Astrocyte of the cerebellum (primary cell): ENCODE measurements around the gene SPI1.
A peak's percentile ranks its signal among the peaks of the same experiment; 100 is the strongest.

Experiments used
- DNase-seq: peaks from one replicate; pipeline ENCODE4 v3.0.0-alpha.2; 2011; ENCODE audit warnings: low read depth
- H3K4me3 ChIP-seq: 2 replicates; pipeline ENCODE4 v1.5.1; 2011; ENCODE audit warnings: mild to moderate bottlenecking, low read depth, low read length, moderate library complexity
- CTCF ChIP-seq: IDR thresholded peaks from 2 replicates; pipeline ENCODE4 v1.5.1; 2012; ENCODE audit warnings: low read length, low read depth, moderate library complexity, mild to moderate bottlenecking; ENCODE audit errors: missing control alignments
- in situ Hi-C: cut with HindIII; loops from 2 replicates; pipeline ENCODE4 v1.10.0; 2017; ENCODE audit warnings: low sequenced_read_pairs

Gene SPI1

GRCh38 chr11:47350315-47350714 is 28.0 kb downstream of the SPI1 start:
- no peak overlapping the region for H3K4me3 ChIP-seq
- no peak for DNase-seq
- in situ Hi-C loops: no loop called here
- no peak for TF ChIP-seq CTCF

DNA sequence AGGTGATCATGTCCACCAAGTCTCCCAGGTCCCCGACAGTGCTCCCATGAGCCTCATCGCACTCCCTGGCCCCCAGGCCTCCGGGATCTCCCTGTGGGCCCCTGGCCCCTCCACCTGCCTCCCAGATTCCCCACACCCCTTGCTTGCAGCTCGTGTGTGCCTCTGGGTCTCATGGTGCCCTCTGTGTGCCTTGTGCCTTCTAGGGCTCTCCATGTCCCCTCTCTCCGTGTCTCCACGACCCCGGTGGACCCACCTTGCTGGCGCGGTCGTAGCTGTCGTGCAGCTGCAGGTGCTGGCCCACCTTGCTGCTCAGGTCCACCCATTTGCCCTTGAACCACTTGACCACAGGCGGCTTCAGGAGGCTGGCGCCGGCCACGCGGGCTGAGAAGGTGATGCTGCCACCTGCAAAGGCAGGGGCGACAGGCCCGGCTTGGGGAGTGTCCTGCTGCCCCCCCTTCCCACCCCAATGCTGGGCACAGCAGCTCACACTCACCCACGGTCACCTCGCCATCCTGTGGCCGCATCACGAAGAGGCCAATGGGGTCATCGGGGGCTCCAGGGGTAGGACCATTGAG is 28.7 kb downstream of the SPI1 start:
- no peak for TF ChIP-seq CTCF

GRCh38 chr11:47348859-47349258 is 29.5 kb downstream of the SPI1 start:
- TF ChIP-seq CTCF: peak; percentile 35
- DNase-seq: no peak
- in situ Hi-C loops: no loop called here
- no peak overlapping the region for H3K4me3 ChIP-seq

More for the DNA sequence above, 28.7 kb downstream of the SPI1 start:
- no peak overlapping the region for H3K4me3 ChIP-seq
- in situ Hi-C loops: no loop called here
- no peak for DNase-seq

DNA sequence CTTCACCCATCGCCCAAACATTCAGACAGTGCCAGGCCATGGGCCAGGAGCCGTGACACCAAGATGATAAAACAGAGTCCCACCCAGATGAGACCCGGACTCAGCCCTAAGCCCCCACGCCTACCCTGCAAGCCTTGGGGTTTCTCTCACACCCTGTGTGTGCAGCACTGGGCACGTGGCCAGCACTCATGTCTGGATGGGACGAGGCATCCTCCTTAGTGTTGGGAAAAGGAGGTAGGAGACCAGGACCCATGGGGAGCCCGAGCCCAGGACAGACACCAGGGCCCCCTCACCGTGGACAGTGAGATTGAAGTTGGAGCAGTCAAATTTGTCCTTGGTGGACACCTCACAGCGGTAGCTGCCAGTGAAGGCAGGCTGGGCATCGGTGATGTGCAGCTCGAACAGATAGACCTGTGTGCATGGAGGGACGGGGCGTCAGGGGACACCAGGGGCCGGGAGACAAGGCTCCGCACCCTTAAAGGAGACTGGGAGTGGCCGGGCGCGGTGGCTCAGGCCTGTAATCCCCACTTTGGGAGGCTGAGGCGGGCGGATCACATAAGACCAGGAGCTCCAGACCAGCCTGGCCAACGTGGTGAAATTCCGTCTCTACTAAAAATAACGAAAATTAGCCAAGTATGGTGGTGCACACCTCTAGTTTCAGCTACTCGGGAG is 30.1 kb downstream of the SPI1 start:
- DNase-seq: no peak
- no peak for TF ChIP-seq CTCF
- no peak overlapping the region for H3K4me3 ChIP-seq
- in situ Hi-C loops: no loop called here

DNA sequence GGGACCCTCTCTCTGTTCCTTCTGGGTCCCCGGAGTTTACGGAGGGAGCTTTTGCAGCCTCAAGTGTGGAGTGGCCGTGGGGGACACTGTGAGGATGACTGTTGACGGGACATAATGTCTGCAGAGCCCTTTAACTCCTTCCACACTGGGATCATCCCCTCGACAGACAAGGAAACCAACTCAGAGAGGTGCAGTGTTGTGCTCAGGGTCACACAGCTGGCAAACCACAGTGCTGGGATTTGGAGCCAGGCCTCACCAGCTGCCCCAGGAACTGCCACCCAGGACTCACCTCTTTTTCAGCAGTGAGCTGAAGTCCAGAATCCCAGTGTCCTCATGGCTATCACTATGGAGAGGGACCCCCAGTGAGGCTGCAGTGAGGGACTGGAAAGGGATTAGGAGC is 31.2 kb downstream of the SPI1 start:
- H3K4me3 ChIP-seq: no peak overlapping the region
- TF ChIP-seq CTCF: no peak
- no peak for DNase-seq
- in situ Hi-C loops: no loop called here

DNA sequence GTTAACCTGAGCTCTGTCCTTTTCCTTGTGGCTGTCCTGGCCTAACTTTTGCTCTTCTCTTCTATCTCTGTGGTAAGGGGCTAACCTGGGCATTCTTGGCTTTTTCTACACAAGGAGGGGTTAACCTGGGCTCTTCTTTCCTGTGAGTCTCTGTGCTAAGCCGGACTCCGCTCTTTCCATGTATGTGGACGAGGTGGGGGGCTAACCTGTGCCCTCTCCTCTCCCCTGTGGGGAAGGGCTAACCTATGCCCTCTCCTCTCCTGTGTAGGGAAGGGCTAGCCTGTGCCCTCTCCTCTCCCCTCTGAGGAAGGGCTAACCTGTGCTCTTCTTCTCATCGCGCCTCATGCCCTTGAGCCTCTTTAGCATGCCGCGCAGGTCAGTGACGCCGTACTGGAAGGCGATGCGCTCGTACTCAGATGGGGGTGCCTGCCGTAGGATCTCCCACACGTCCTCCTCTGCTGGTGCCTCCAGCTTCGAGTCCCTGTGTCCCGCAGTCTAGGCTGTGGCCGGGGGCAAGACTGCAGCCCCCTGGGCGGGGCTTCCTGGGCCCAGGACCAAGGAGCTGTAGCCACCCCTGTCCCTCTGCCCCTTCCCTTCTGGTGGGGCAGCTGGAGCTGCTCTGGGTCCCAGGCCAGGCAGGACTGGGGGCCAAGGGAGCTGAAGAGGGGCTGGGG is 32.3 kb downstream of the SPI1 start:
- no peak overlapping the region for H3K4me3 ChIP-seq
- in situ Hi-C loops: no loop called here
- no peak for TF ChIP-seq CTCF
- no peak for DNase-seq
